Thyroid gland (tissue), 4 donors: ENCODE data around the gene SCN4A. TPM values are rescaled to one million over a fixed set of nuclear protein-coding genes. Genes with fewer than 3 reads are reported as not detected.

Experiments
- DNase-seq, 2 donors: peaks; one replicate each; pipeline ENCODE4 v3.0.0-alpha.2; 2019
- H3K27ac ChIP-seq, 3 donors: fragments of 200-600 bp; sonication (generic); 1 replicate in 2 of 3; 2 replicates in 1 of 3; pipeline ENCODE4 v1.5.1; 2016 to 2019; ENCODE audit warnings: mild to moderate bottlenecking in 1 of 3, moderate library complexity in 1 of 3
- H3K27me3 ChIP-seq: fragments of 200-600 bp; sonication (generic); one replicate; pipeline ENCODE4 v1.5.1; 2019
- H3K36me3 ChIP-seq, 2 donors: fragments of 200-600 bp; sonication (generic); one replicate each; pipeline ENCODE4 v1.5.1; 2016 to 2019
- H3K4me1 ChIP-seq, 2 donors: fragments of 200-600 bp; sonication (generic); one replicate each; pipeline ENCODE4 v1.5.1; 2017 to 2019
- H3K4me3 ChIP-seq, 3 donors: fragments of 200-600 bp; sonication (generic); replicated peaks in 1 of 3; 1 replicate in 2 of 3; 2 replicates in 1 of 3; pipeline ENCODE4 v1.5.1; 2016; ENCODE audit warnings: mild to moderate bottlenecking in 1 of 3
- H3K9me3 ChIP-seq: fragments of 200-600 bp; sonication (generic); one replicate; pipeline ENCODE4 v1.5.1; 2017
- CTCF ChIP-seq, 6 experiments: fragments of 200-600 bp in 3 of 6; fragments of 450-650 bp in 3 of 6; sonication (generic) in 3 of 6; IDR thresholded peaks; one replicate each; pipeline ENCODE4 v1.5.1; 2016 to 2019; ENCODE audit warnings: antibody characterized with exemption in 6 of 6, mild to moderate bottlenecking in 2 of 6, inconsistent platforms in 1 of 6, moderate library complexity in 1 of 6
- POLR2A ChIP-seq, 2 donors: fragments of 450-650 bp; IDR thresholded peaks; one replicate each; pipeline ENCODE4 v1.6.1; 2017; ENCODE audit warnings: antibody characterized with exemption in 2 of 2, mild to moderate bottlenecking in 2 of 2, moderate library complexity in 1 of 2
- WGBS, 2 donors: methylation state at CpG; one replicate each; pipeline ENCODE4 v1.1.5; 2017; 5-methylcytosine and 5-hydroxymethylcytosine counted together
- intact Hi-C: fragments of 100-400 bp; cut with DNase I; formaldehyde crosslinking; loops from one replicate; pipeline ENCODE4 v1.15.1; 2023
- total RNA-seq, 4 donors: library from RNA; depleted of rRNA; stranded (reverse); fragments of >200 nt; gene quantifications; one replicate each; pipeline ENCODE4 v1.2.3, GENCODE V29; 2016

The SCN4A gene
- total RNA-seq, 4 donors from 2014 or later = 2.4 to 7.1 (median 4.0) TPM

GRCh38 chr17:63939884-63940283, 32.8 kb downstream of the SCN4A start:
- H3K4me3 ChIP-seq = no peak overlapping the region
- no peaks in the 10 kb centered on the region for H3K27me3 ChIP-seq
- 73 to 75% methylated on average over 6 of the region's 6 CpGs for WGBS, 2 donors
- H3K27ac ChIP-seq = peak overlapping the region in 1 of 3 donors; percentile 20
- H3K36me3 ChIP-seq = no peaks in the 10 kb centered on the region
- no peaks in the 10 kb centered on the region for H3K4me1 ChIP-seq
- DNase-seq = no peak
- H3K9me3 ChIP-seq = no peaks in the 10 kb centered on the region
- intact Hi-C loops = no loop called here
- TF ChIP-seq CTCF (IDR thresholded peaks at IDR 0.05) (no peak), POLR2A (IDR thresholded peaks at IDR 0.05) (no peak)

DNA sequence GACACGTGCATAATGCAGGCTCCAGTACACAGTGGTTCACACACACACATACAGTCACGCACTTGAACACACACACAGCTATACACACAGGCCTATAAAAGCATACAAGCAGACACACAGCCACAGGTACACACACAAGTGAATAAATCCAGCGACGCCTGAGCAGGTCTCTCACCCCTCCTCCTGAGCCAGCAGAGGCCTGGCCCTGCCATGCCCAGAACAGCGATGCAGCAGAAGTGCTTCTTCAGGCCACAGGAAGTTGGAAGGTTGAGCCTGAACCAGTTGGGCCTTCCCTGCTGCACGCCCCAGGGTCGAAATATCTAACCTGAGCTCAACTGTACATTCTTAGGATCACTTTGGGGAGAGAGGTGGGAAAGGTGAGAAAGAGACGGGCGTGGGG, 33.3 kb downstream of the SCN4A start:
- H3K4me3 ChIP-seq = no peak overlapping the region
- no peaks in the 10 kb centered on the region for H3K27me3 ChIP-seq
- no peaks in the 10 kb centered on the region for H3K9me3 ChIP-seq
- intact Hi-C loops = no loop called here
- no peaks in the 10 kb centered on the region for H3K36me3 ChIP-seq
- H3K27ac ChIP-seq = peak overlapping the region in 1 of 3 donors; percentile 20
- WGBS, 2 donors = 69 to 75% methylated on average over 9 of the region's 9 CpGs
- TF ChIP-seq CTCF (IDR thresholded peaks at IDR 0.05) (no peak), POLR2A (IDR thresholded peaks at IDR 0.05) (no peak)
- DNase-seq = peak; percentile 55 to 58
- no peaks in the 10 kb centered on the region for H3K4me1 ChIP-seq

DNA sequence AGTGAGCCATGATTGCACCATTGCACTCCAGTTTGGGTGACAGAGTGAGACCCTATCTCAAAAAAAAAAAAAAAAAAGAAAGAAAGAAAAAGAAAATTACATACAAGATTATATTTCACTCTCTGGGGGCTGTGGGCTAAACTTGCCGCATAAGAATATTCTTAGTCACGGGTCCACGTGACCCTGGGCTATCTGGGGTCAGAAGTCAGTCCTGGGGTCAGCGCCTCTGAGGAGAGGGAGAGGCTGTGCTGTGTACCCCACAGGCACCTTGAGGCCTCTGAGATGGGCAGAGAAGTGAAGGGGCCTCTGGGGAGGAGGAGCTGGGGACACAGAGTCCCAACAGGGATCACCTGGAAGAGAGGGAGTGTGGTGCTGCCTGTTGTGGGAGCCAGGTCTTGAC, 34.8 kb downstream of the SCN4A start:
- H3K4me3 ChIP-seq = no peak overlapping the region
- no peaks in the 10 kb centered on the region for H3K36me3 ChIP-seq
- no peaks in the 10 kb centered on the region for H3K4me1 ChIP-seq
- intact Hi-C loops = no loop called here
- H3K27ac ChIP-seq = no peak overlapping the region
- WGBS, 2 donors = 91 to 93% methylated on average over 4 of the region's 4 CpGs
- TF ChIP-seq POLR2A (IDR thresholded peaks at IDR 0.05) = no peak
- TF ChIP-seq CTCF (IDR thresholded peaks at IDR 0.05) = no peak
- H3K27me3 ChIP-seq = no peaks in the 10 kb centered on the region
- DNase-seq = no peak
- no peaks in the 10 kb centered on the region for H3K9me3 ChIP-seq

- WGBS, 2 donors = 87 to 93% methylated on average over 6 of the region's 6 CpGs
- Histone ChIP-seq H3K27me3 (no peaks in the 10 kb centered on the region), H3K4me1 (no peaks in the 10 kb centered on the region), H3K4me3 (no peak overlapping the region), H3K9me3 (no peaks in the 10 kb centered on the region), H3K27ac (no peak overlapping the region), H3K36me3 (no peaks in the 10 kb centered on the region)
- DNase-seq = no peak
- no peak for TF ChIP-seq CTCF (IDR thresholded peaks at IDR 0.05)
- no peak for TF ChIP-seq POLR2A (IDR thresholded peaks at IDR 0.05)
- intact Hi-C loops = no loop called here
Measured at GRCh38 chr17:63937319-63937718, 35.4 kb downstream of the SCN4A start.

DNA sequence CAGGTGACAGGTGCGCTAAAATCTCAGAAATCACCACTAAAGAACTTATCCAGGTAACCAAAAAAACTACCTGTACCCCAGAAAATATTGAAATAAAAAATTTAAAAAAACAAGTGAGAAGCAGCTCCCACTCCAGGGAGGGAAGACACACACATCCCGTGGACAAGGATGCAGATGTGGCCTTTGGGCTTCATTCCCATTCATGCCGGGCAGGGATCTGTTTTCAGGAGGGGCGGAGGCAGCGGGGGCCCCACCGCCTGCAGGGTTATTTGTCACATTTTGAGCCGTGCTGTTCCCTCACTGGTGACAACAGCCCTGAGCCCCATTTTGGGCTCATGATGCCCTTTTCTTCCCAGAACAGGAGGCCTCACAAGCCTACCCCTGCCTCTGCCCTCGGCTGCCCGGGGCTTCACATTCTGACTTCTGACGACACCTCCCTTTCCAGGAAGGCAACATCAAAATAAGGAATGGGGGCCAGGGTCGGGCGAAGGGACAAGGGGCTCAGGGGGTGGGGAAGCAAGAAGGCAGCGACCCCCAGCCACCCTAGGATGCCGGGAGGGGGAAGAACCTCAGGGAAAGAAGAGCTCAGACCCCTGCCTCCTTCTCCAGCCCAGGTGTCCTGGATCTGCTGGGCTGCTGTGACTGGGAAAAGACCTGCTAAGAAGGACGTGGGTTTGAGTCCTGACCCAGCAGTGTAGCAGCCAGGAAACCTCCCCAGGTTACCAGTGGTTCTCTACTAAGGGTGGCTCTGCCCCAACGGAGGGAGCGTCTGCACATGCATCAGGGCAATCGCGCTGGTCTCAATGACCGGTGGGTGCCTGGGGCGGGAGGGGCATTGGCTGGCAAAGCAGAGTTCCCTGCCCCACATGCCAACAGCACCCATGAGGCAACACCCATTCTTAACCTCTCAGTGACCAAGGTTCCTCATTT, 38.3 kb downstream of the SCN4A start:
- Histone ChIP-seq H3K9me3 (no peaks in the 10 kb centered on the region), H3K36me3 (no peaks in the 10 kb centered on the region), H3K4me1 (peaks cover 0 to 10% of the 10 kb centered on the region in 2 donors), H3K27me3 (no peaks in the 10 kb centered on the region), H3K4me3 (no peak overlapping the region), H3K27ac (no peak overlapping the region)
- intact Hi-C loops = no loop called here
- no peak for TF ChIP-seq CTCF (IDR thresholded peaks at IDR 0.05)
- TF ChIP-seq POLR2A (IDR thresholded peaks at IDR 0.05) = no peak
- no peak for DNase-seq
- 76 to 81% methylated on average over 21 of the region's 21 CpGs for WGBS, 2 donors
